DMS53 treated with DMSO at 0.1 percent for 48 hours (cell line): ENCODE measurements around the gene DNPH1.

Source experiments
- DNase-seq: peaks from one replicate; lab custom pipeline; 2025; ENCODE audit not compliant: unreplicated experiment; lab: John Stamatoyannopoulos, UW

Gene DNPH1, protein sequence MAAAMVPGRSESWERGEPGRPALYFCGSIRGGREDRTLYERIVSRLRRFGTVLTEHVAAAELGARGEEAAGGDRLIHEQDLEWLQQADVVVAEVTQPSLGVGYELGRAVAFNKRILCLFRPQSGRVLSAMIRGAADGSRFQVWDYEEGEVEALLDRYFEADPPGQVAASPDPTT

GRCh38 chr6:43228951-43229802 lies at the start of gene DNPH1:
TSS of gene DNPH1 (minus strand) at chr6:43229481. CDS start at chr6:43229456, 25 bp downstream.
- DNase-seq = peak; percentile 19

GRCh38 chr6:43278524-43279078 lies 49.3 kb upstream of the DNPH1 start:
- no peak for DNase-seq

- DNase-seq = no peak
Observed at GRCh38 chr6:43277643-43278523, 48.6 kb upstream of the DNPH1 start.

DNA sequence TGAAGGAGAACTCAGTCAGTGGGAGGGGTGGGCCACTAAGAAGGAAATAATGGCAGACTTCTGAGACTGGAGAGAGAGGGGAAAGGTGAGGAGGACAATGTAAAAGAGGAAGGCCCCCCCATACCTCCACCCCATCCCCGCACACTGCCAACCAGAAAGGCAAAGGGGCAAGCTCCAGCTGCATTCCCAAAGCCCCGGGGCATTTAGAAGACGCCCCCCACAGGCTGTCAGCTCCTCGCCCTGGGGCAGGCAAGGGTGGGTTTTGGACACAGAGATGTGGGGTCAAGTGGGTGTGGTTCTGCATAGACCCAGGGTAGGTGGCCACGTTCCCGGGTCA lies 48.0 kb upstream of the DNPH1 start:
- DNase-seq = no peak

DNA sequence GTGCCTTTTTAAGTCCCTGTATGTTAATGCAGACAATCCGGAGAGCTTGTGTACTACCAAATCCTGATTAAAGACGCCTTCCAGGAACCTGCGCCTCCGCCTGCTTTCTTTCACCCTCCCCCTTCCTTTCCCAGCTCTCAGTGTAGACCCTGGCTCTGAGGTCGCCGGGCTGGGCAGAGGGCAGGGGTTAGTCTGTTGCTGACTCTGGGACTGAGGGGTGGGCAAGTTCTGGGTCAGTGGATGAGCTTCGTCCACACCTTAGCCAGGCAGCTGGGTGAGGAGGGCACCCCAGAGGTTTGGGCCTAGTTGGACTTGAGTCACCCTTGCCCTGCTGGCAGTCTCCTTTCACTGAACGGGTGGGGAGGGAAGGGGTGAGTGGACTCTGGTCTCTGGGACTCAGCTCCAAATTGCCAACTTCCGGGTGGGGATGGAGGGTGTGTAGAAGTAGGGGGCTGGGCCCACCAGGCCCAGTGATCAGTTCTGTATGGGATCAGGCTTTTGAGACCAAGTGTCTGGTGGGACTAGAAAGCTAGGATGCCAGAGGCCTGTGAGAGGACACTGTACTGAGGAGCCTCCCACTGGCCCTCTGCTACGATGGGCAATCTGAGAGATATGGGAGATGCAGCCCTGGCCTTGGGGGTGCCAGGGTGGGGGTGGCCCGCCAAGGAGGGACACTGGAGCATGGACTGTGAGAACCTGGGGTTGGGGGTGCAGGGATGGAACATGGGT lies 47.5 kb upstream of the DNPH1 start:
- DNase-seq = no peak

DNA sequence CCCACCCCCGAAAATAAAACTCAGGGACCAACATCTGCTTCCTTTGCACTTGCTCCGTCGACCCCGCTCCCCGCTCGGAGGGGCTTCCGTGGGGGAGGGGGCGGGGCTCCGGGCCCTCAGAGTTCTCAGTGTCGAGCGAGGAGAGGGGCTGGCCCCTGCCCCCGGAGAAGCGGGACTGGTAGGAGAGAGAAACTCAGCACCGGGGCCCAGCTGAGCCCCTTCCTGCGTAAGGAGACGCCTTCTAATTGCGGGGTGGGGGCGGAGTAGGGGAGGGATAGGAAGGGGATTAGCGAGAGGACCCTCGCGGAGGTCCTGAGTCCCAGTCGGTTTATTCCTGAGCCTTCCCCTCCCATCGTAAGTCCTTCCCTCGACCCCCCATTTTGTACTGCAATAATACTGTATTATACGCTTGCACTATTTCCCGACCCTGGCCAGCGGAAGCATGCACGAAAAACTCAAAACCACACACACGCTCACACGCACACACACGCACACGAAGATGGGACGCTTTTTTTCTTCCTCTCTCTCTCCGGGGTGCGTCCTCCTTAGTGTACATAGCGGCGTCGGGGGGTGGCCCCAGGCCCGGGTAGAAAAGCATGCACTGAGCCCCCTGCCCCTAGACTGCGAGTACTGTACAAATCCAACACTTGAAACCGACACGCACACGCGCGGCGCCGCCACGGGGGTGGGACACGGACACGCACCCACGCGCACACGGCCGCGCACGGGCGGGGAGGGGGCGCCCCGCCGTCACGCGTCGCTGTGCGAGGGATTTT lies 46.7 kb upstream of the DNPH1 start:
- no peak for DNase-seq

DNA sequence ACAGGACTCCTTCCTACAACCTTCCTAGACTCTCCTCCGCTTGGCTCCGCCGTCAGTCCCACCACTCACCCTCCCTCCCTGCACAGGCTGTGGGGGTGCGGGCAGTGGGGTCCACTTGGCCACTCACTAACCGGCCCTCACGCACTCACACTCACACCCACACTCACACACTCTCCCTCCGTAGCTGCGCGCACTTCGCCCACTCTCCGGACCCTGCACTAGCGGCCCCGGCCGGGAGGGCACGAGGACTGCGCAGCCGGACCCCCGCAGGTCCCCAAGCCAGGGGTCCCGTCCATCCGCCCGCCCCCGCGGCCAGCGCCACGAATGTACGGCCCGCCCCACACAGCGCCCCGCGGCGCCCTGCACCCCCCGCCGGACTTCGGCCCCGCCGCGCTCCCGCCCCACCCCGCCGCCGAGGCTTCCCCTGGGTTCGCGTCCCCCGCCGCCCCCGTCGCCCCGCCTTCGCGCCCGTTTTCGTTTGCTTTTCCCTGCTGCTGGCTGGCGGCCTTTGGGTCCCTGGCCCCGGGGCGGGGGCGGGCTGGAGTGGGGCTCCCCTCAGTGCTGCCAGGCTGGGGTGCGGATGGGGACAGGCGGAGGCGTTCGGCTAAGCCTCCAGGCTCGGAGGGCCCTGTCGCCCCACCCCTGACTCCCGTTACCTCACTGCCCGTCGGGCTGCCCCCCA lies 45.8 kb upstream of the DNPH1 start:
- DNase-seq = no peak

GRCh38 chr6:43274127-43274915 lies 45.0 kb upstream of the DNPH1 start:
- no peak for DNase-seq

DNA sequence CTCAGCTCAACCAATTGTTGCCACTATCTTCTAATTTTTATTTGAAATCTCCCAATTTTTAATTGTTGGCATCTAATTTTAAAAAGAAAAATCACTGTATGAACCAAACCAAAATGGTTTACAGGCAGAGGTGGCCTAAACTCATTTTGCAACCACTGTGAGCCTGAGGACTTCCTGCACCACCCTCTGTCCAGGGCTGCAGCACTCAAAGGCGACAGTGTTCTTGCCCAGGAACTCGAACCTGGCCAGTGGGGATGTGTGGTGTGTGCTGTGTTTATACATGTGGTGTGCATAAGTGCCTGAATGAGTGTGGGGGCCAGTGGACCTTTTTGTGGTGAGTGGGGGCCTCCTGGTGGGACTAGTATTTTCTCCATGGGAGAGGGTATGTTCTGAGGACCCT lies 44.4 kb upstream of the DNPH1 start:
- no peak for DNase-seq

- DNase-seq = no peak
Observed at GRCh38 chr6:43271944-43272343, 42.7 kb upstream of the DNPH1 start.

GRCh38 chr6:43271103-43271815 lies 42.0 kb upstream of the DNPH1 start:
- no peak for DNase-seq

DNA sequence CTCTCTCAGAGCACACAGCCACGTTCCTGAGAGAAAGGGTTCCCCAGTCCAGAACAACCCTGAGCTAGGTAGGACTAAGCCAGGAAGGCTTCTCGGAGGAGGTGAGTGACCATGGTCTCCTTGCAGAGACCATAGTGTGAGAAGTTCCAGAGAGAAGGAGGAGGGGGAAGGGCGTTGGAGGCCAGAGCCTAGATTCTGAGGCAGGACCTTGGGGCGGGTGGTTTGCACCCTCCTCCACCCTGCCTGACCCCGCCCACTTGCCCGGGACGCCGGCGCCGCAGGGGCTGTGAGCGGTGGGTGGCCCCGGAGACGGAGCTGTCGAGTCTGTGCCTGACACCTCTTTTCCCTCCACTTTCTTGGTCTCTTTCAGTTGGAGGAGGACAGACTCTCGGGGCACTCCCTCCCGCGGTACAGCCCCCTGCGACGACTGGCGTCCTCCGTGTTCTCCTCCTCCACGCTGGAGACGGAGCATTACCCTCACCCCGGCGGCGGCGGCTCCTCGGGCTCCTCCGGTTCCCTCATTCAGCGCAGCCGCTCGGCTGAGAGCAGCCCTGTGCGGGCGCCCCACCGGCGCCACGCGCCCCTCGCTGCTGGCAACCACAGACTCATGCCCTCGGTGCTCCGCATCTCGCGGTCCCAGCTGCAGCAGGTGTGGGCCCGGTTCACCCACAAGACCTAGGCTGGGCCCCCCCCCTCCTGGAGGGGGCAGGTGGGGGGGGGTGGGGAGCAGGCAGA lies 40.2 kb upstream of the DNPH1 start:
- DNase-seq = no peak

DNA sequence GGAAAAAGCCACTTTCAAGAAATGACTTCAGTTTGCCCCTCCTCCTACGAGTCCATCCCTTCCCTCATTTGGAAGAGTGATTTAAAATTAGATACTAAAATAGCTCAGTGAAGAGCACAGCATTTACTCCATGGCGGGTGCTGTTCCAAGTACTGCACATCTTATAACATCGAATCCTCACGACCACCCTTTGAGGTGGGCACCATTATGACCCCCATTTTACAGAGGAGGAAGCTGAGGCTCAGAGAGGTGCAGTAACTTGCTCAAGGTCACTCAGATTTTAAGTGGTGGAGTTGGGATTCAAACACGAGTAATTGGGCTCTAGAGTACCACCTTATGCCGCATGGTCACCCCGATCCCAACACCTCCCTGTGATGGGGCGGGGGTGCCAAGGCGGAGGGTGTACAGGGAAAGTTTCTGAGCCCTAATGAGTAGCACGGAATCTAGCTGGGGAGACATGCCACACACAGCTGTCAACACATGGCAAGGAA lies 39.5 kb upstream of the DNPH1 start:
- no peak for DNase-seq

- no peak for DNase-seq
Observed at GRCh38 chr6:43268355-43268700, 39.0 kb upstream of the DNPH1 start.

DNA sequence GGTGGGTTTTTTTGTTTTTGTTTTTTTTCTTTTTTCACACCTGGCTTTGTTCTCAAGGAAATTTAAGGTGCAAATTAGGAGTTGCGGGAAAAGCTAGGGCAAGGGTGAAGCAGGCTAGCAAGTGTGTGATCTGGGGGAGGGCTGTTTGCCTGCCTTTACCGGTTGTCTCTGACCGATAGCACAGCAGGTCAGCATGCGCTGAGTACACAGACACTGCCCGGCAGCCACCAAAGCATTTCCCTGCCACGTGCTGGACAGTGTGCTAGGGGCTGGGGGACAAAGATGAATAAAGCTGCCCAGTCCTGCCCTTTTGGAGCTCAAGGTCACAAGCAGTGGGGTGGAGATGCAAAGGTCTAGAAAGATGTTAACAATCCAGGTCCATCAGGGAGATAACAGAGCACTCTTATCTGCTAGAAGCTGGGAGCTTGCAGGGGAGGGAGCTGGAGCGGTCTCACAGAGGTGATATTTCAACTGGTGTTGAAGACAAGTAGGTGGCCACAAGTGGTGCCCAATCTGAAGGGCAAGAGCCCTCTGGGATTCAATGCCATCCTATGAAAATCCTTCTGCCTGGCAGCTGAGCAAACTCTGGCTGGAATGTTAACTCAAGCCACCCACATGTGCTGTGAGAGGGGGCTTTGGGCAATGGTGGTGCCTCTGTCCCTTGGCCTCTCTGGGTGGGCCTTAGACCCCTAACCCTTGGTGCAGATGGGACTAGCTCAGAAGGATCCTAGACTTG lies 38.5 kb upstream of the DNPH1 start:
- DNase-seq = no peak

- DNase-seq = no peak
Observed at GRCh38 chr6:43265564-43265963, 36.3 kb upstream of the DNPH1 start.
